Measurements from ENCODE around the gene SUOX.
"Not testable (repeated sequence)": the region's sequence is repeated elsewhere in the genome, so short reads cannot be mapped to it uniquely, and the experiment has no call there.

Gene SUOX

GRCh38 chr12:55996715-55997534, at the start of gene SUOX:
SUOX (plus strand) TSS chr12:55997276; CDS start chr12:56002222, 4,946 bp downstream.
- DNase-seq = peak; percentile 87 to 93

- DNase-seq = no peak
These were observed 41.7 kb upstream of the SUOX start for GRCh38 chr12:55955344-55955743.

- no peak for DNase-seq
These were observed 41.1 kb upstream of the SUOX start for GRCh38 chr12:55955800-55956508.

GRCh38 chr12:55957106-55957859, 39.8 kb upstream of the SUOX start:
- no peak for DNase-seq

GRCh38 chr12:55963760-55964159, 33.3 kb upstream of the SUOX start:
- no peak for DNase-seq

- no peak for DNase-seq
These were observed 31.8 kb upstream of the SUOX start for GRCh38 chr12:55965240-55965639.

- no peak for DNase-seq
These were observed 31.1 kb upstream of the SUOX start, which contains the start of gene PMEL for GRCh38 chr12:55965941-55966407. PMEL (minus strand) TSS chr12:55966042; CDS start chr12:55966011, 31 bp downstream.

GRCh38 chr12:55966408-55967281, 30.4 kb upstream of the SUOX start, which contains the start of gene CDK2:
CDK2 (plus strand) TSS chr12:55966830; CDS start chr12:55967009, 179 bp downstream.
- peak; percentile 82 to 86 for DNase-seq

GRCh38 chr12:55969356-55969755, 27.7 kb upstream of the SUOX start:
- no peak for DNase-seq

- no peak for DNase-seq
These were observed 26.3 kb upstream of the SUOX start for GRCh38 chr12:55970775-55971174.

- DNase-seq = no peak
These were observed 25.0 kb upstream of the SUOX start for GRCh38 chr12:55972042-55972441.

- no peak for DNase-seq
These were observed 24.6 kb upstream of the SUOX start for GRCh38 chr12:55972456-55972855.

GRCh38 chr12:55972911-55973598, 24.0 kb upstream of the SUOX start:
- DNase-seq = no peak

- DNase-seq = peak; percentile 99 to 100
These were observed 23.3 kb upstream of the SUOX start, which contains the start of gene RAB5B for GRCh38 chr12:55973599-55974307. RAB5B (plus strand) TSS chr12:55974078; CDS start chr12:55986961, 12,883 bp downstream.

GRCh38 chr12:55974308-55974730, 22.8 kb upstream of the SUOX start:
- peak; percentile 9 to 36 for DNase-seq

- no peak for DNase-seq
These were observed 18.7 kb upstream of the SUOX start for GRCh38 chr12:55978393-55978792.

- DNase-seq = no peak
These were observed 18.0 kb upstream of the SUOX start for GRCh38 chr12:55979069-55979468.

GRCh38 chr12:55981882-55982281, 15.2 kb upstream of the SUOX start:
- not testable (repeated sequence) for DNase-seq

- DNase-seq = no peak
These were observed 14.6 kb upstream of the SUOX start for GRCh38 chr12:55982319-55982936.

GRCh38 chr12:55983232-55983842, 13.7 kb upstream of the SUOX start:
- DNase-seq = no peak
